Measurements from ENCODE around the gene UQCRC1.
A peak's percentile ranks its signal among the peaks of the same experiment; 100 is the strongest.

The UQCRC1 gene

DNA sequence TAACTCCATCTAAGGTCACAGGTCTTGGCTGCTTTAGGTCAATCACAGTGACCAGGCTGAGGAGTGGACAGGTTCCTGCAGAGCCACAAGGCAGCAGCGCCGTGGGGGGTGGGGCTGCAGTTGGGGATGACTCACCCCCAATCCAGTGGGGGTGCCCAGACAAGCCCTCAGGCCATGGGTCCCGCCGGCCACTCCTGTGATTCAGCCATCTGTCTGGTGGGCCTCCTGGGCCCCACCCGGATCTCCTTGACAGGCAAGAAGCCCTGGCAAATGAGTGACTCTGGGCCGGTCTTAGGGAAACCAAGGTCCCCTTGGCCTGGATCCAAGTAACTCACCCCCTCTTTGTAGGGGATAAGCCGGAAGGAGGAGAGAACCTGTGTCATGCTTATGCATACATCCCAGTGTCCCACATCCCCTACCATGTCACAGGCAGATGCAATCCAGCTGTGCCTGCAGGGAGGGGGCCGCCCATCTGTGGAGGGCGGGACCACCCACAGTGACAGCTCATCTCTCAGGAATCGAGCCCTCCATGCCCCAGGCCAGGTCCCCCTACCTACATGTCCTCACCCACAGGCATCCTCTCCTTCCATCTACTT is 13.8 kb downstream of the UQCRC1 start:
- Histone ChIP-seq H3K4me2 (ENCODE audit: low read length, poor library complexity, severe bottlenecking) (no peak overlapping the region), H3K18ac (ENCODE audit: low read depth in 1 of 2, low read length in 2 of 2) (peak overlapping the region; percentile 58 to 86), H2BK15ac (ENCODE audit: low read depth, poor library complexity, severe bottlenecking) (peak overlapping the region; percentile 55), H3K14ac (ENCODE audit: low read length in 2 of 2) (no peak overlapping the region), H2BK5ac (ENCODE audit: low read depth, low read length, poor library complexity, severe bottlenecking) (peak overlapping the region; percentile 73), H4K8ac (ENCODE audit: low read length) (peak overlapping the region; percentile 33), H3K4me3 (ENCODE audit: insufficient read depth in 1 of 2, low read depth in 1 of 2, low read length in 2 of 2) (peak overlapping the region in 1 of 2 experiments; percentile 73), H2AK5ac (ENCODE audit: low read length, severe bottlenecking) (peak overlapping the region; percentile 92), H3K27ac (ENCODE audit: low read length, poor library complexity, severe bottlenecking) (peak overlapping the region; percentile 91), H2AFZ (ENCODE audit: low read depth, low read length) (no peak overlapping the region), H3K23ac (ENCODE audit: low read length in 2 of 2) (peak overlapping the region in 1 of 2 experiments; percentile 61), H2BK12ac (ENCODE audit: low read length in 2 of 2) (peak overlapping the region; percentile 85 to 98), H3K9me3 (ENCODE audit: control insufficient read depth, low read length) (no peaks in the 10 kb centered on the region), H3K4ac (ENCODE audit: low read depth in 1 of 2, low read length in 2 of 2) (peak overlapping the region; percentile 55 to 92), H3K9ac (ENCODE audit: low read length) (no peak overlapping the region), H3K36me3 (ENCODE audit: control insufficient read depth in 1 of 2, insufficient read depth in 2 of 2, low read depth in 1 of 2, low read length in 2 of 2) (peaks cover 24 to 63% of the 10 kb centered on the region in 2 experiments), H2BK120ac (ENCODE audit: low read depth, low read length) (peak overlapping the region; percentile 78), H3K4me1 (ENCODE audit: control insufficient read depth, insufficient read depth, low read depth, low read length) (peaks cover 94% of the 10 kb centered on the region), H3K27me3 (ENCODE audit: control insufficient read depth in 1 of 2, insufficient read depth in 1 of 2, low read length in 2 of 2) (no peaks in the 10 kb centered on the region), H4K91ac (ENCODE audit: low read length) (peak overlapping the region; percentile 90), H3K79me1 (replicated peaks; ENCODE audit: low read length, poor library complexity, severe bottlenecking) (peaks cover 1% of the 10 kb centered on the region)
- DNase-seq: peak; percentile 97
- 4% methylated on average over 10 of the region's 10 CpGs for WGBS

- DNase-seq: no peak
- no peak within 1 kb of the TSS for H2AFZ ChIP-seq (ENCODE audit: low read depth, low read length)
- H3K18ac ChIP-seq (ENCODE audit: low read depth in 1 of 2, low read length in 2 of 2): peak within 1 kb of the TSS; percentile 86 to 94
- H3K9me3 ChIP-seq (ENCODE audit: control insufficient read depth, low read length): no peaks in the 10 kb centered on the region
- WGBS: 13% methylated on average over 25 of the region's 35 CpGs
- peak within 1 kb of the TSS in 1 of 2 experiments; percentile 80 for H3K14ac ChIP-seq (ENCODE audit: low read length in 2 of 2)
- peak within 1 kb of the TSS; percentile 55 for H2BK15ac ChIP-seq (ENCODE audit: low read depth, poor library complexity, severe bottlenecking)
- peak within 1 kb of the TSS; percentile 90 for H4K91ac ChIP-seq (ENCODE audit: low read length)
- peaks cover 95% of the 10 kb centered on the region for H3K4me1 ChIP-seq (ENCODE audit: control insufficient read depth, insufficient read depth, low read depth, low read length)
- H3K9ac ChIP-seq (ENCODE audit: low read length): peak within 1 kb of the TSS; percentile 75
- peak within 1 kb of the TSS; percentile 73 for H2BK5ac ChIP-seq (ENCODE audit: low read depth, low read length, poor library complexity, severe bottlenecking)
- no peaks in the 10 kb centered on the region for H3K79me1 ChIP-seq (replicated peaks; ENCODE audit: low read length, poor library complexity, severe bottlenecking)
- peak within 1 kb of the TSS; percentile 81 for H3K4me2 ChIP-seq (ENCODE audit: low read length, poor library complexity, severe bottlenecking)
- peak within 1 kb of the TSS; percentile 91 for H3K27ac ChIP-seq (ENCODE audit: low read length, poor library complexity, severe bottlenecking)
- H2AK5ac ChIP-seq (ENCODE audit: low read length, severe bottlenecking): peak within 1 kb of the TSS; percentile 92
- peak within 1 kb of the TSS; percentile 82 to 92 for H3K4ac ChIP-seq (ENCODE audit: low read depth in 1 of 2, low read length in 2 of 2)
- peak within 1 kb of the TSS in 1 of 2 experiments; percentile 61 for H3K23ac ChIP-seq (ENCODE audit: low read length in 2 of 2)
- H4K8ac ChIP-seq (ENCODE audit: low read length): peak within 1 kb of the TSS; percentile 49
- H3K36me3 ChIP-seq (ENCODE audit: control insufficient read depth in 1 of 2, insufficient read depth in 2 of 2, low read depth in 1 of 2, low read length in 2 of 2): peaks cover 19 to 63% of the 10 kb centered on the region in 2 experiments
- H3K27me3 ChIP-seq (ENCODE audit: control insufficient read depth in 1 of 2, insufficient read depth in 1 of 2, low read length in 2 of 2): no peaks in the 10 kb centered on the region
- peak within 1 kb of the TSS; percentile 85 to 98 for H2BK12ac ChIP-seq (ENCODE audit: low read length in 2 of 2)
- H3K4me3 ChIP-seq (ENCODE audit: insufficient read depth in 1 of 2, low read depth in 1 of 2, low read length in 2 of 2): peak within 1 kb of the TSS; percentile 59 to 73
- peak within 1 kb of the TSS; percentile 78 for H2BK120ac ChIP-seq (ENCODE audit: low read depth, low read length)
Observed at GRCh38 chr3:48595075-48595525, 14.3 kb downstream of the UQCRC1 start, which contains the start of gene COL7A1. Gene COL7A1 (minus strand): TSS chr3:48595329. CDS start chr3:48595159, 170 bp downstream.

DNA sequence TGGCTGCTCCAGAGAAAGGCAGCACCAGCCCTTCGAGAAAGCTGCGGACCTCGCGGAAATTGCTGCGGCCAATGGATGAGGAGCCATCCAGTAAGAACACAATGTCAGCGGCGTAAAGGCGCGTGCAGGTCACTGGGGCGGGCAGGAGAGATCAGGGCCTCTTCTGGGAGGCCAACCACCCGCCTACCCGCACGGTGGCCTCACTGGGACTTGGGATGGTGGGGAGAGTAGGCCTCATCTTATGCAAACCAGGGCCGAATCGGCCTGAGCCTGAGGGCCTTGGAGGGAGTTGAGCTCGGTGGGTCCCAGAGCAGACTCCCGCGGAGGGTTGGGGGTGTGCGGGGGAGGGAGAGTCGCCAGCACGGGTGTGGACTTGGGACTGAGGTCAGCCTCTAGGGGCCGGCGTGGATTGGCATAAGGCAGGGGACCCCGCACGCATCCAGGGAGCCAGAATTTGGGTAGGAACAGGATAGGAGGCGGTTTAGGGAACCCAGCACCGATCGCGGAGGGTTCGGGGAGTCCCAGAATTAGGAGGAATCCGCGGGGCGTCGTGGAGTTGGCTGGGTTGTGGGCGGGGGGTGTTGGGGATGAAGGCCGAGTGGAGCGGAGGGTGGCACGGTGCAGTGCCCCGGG is 14.9 kb downstream of the UQCRC1 start:
- Histone ChIP-seq H4K8ac (ENCODE audit: low read length) (peak overlapping the region; percentile 49), H2BK12ac (ENCODE audit: low read length in 2 of 2) (peak overlapping the region; percentile 35 to 78), H3K36me3 (ENCODE audit: control insufficient read depth in 1 of 2, insufficient read depth in 2 of 2, low read depth in 1 of 2, low read length in 2 of 2) (peaks cover 13 to 62% of the 10 kb centered on the region in 2 experiments), H3K14ac (ENCODE audit: low read length in 2 of 2) (peak overlapping the region in 1 of 2 experiments; percentile 80), H3K4me2 (ENCODE audit: low read length, poor library complexity, severe bottlenecking) (peak overlapping the region; percentile 81), H4K91ac (ENCODE audit: low read length) (peak overlapping the region; percentile 8), H3K9ac (ENCODE audit: low read length) (peak overlapping the region; percentile 75), H3K27ac (ENCODE audit: low read length, poor library complexity, severe bottlenecking) (peak overlapping the region; percentile 65), H3K18ac (ENCODE audit: low read depth in 1 of 2, low read length in 2 of 2) (peak overlapping the region; percentile 11 to 94), H2AK5ac (ENCODE audit: low read length, severe bottlenecking) (peak overlapping the region; percentile 58), H2AFZ (ENCODE audit: low read depth, low read length) (no peak overlapping the region), H3K4me1 (ENCODE audit: control insufficient read depth, insufficient read depth, low read depth, low read length) (peaks cover 93% of the 10 kb centered on the region), H3K79me1 (replicated peaks; ENCODE audit: low read length, poor library complexity, severe bottlenecking) (no peaks in the 10 kb centered on the region), H3K9me3 (ENCODE audit: control insufficient read depth, low read length) (no peaks in the 10 kb centered on the region), H3K4me3 (ENCODE audit: insufficient read depth in 1 of 2, low read depth in 1 of 2, low read length in 2 of 2) (peak overlapping the region; percentile 59 to 73), H2BK120ac (ENCODE audit: low read depth, low read length) (peak overlapping the region; percentile 78), H2BK5ac (ENCODE audit: low read depth, low read length, poor library complexity, severe bottlenecking) (peak overlapping the region; percentile 33), H2BK15ac (ENCODE audit: low read depth, poor library complexity, severe bottlenecking) (peak overlapping the region; percentile 4), H3K27me3 (ENCODE audit: control insufficient read depth in 1 of 2, insufficient read depth in 1 of 2, low read length in 2 of 2) (no peaks in the 10 kb centered on the region), H3K4ac (ENCODE audit: low read depth in 1 of 2, low read length in 2 of 2) (peak overlapping the region; percentile 37 to 82), H3K23ac (ENCODE audit: low read length in 2 of 2) (no peak overlapping the region)
- peak; percentile 43 for DNase-seq
- WGBS: 44% methylated on average over 36 of the region's 39 CpGs

DNA sequence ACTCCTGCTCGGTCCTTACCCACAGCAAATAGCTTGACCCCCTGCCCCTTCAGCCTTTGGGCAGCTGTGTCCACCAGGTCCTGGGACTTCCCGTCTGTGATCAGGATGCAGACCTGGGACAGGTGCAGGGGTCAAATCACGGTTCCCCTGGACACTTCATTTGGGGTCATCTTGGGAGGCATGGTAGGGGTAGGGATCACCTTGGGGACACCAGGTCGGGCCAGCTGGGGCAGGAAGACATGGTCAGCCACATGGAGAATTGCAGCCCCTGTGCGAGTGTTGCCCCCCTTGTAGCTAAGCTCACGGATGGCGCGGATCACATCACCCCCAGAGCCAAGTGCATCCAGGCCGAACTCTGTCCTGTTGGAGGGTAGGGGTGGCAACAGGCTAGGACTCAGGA is 16.1 kb downstream of the UQCRC1 start:
- Histone ChIP-seq H4K91ac (ENCODE audit: low read length) (no peak overlapping the region), H3K14ac (ENCODE audit: low read length in 2 of 2) (peak overlapping the region in 1 of 2 experiments; percentile 85), H3K27me3 (ENCODE audit: control insufficient read depth in 1 of 2, insufficient read depth in 1 of 2, low read length in 2 of 2) (no peaks in the 10 kb centered on the region), H2BK15ac (ENCODE audit: low read depth, poor library complexity, severe bottlenecking) (no peak overlapping the region), H3K4me3 (ENCODE audit: insufficient read depth in 1 of 2, low read depth in 1 of 2, low read length in 2 of 2) (peak overlapping the region in 1 of 2 experiments; percentile 11), H3K27ac (ENCODE audit: low read length, poor library complexity, severe bottlenecking) (no peak overlapping the region), H4K8ac (ENCODE audit: low read length) (no peak overlapping the region), H3K36me3 (ENCODE audit: control insufficient read depth in 1 of 2, insufficient read depth in 2 of 2, low read depth in 1 of 2, low read length in 2 of 2) (peaks cover 6 to 66% of the 10 kb centered on the region in 2 experiments), H2AFZ (ENCODE audit: low read depth, low read length) (no peak overlapping the region), H3K79me1 (replicated peaks; ENCODE audit: low read length, poor library complexity, severe bottlenecking) (peaks cover 8% of the 10 kb centered on the region), H3K4ac (ENCODE audit: low read depth in 1 of 2, low read length in 2 of 2) (no peak overlapping the region), H2BK120ac (ENCODE audit: low read depth, low read length) (no peak overlapping the region), H3K4me1 (ENCODE audit: control insufficient read depth, insufficient read depth, low read depth, low read length) (peaks cover 92% of the 10 kb centered on the region), H2BK12ac (ENCODE audit: low read length in 2 of 2) (peak overlapping the region in 1 of 2 experiments; percentile 61), H3K18ac (ENCODE audit: low read depth in 1 of 2, low read length in 2 of 2) (no peak overlapping the region), H3K4me2 (ENCODE audit: low read length, poor library complexity, severe bottlenecking) (peak overlapping the region; percentile 81), H2BK5ac (ENCODE audit: low read depth, low read length, poor library complexity, severe bottlenecking) (no peak overlapping the region), H3K23ac (ENCODE audit: low read length in 2 of 2) (no peak overlapping the region), H2AK5ac (ENCODE audit: low read length, severe bottlenecking) (no peak overlapping the region), H3K9ac (ENCODE audit: low read length) (no peak overlapping the region), H3K9me3 (ENCODE audit: control insufficient read depth, low read length) (no peaks in the 10 kb centered on the region)
- WGBS: 96% methylated on average over 9 of the region's 9 CpGs
- DNase-seq: no peak

Data from mesenchymal stem cell (in vitro differentiated cells and primary cell).